GM18909 (cell line): ENCODE measurements around the gene APEH.

ENCODE experiments used
- ATAC-seq: cut with Tn5 transposase; IDR thresholded peaks from one replicate; pipeline ENCODE4 v1.9.1; 2021; ENCODE audit warnings: mild to moderate bottlenecking; ENCODE audit not compliant: unreplicated experiment, poor library complexity

Gene APEH

DNA sequence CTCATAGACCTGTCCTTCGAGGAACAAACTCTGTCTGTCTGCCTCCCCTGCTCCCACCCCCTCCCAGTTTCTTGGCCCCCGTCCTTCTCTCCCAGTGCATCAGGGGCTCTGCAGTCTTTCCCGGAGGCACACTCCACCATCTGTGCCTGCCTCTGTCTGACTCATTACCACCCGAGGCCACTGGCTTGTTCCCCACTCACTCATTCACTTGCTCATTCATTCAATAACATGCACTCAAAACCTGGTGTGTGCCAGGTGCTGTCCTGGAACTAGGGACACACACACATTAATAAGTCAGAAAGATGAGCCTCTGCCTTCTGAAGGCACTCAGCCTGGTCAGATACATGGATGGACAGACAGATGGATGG, 32.9 kb downstream of the APEH start:
- ATAC-seq: no peak

DNA sequence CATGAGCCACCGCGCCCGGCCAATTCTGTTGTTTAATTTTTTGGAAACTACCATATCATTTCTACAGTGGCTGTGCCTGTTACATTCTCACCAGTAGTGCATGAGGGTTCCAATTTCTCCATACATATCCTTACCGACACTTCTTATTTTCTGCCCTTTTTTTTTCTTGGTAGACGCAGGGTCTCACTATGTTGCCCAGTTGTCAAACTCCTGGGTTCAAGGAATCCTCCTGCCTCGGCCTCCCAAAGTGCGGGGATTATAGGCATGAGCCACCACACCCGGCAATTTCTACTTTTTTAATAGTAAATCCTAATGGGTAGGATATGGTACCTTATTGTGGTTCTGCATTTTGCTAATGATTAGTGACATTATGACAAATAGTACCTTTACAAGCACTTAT, 35.7 kb downstream of the APEH start:
- no peak for ATAC-seq

DNA sequence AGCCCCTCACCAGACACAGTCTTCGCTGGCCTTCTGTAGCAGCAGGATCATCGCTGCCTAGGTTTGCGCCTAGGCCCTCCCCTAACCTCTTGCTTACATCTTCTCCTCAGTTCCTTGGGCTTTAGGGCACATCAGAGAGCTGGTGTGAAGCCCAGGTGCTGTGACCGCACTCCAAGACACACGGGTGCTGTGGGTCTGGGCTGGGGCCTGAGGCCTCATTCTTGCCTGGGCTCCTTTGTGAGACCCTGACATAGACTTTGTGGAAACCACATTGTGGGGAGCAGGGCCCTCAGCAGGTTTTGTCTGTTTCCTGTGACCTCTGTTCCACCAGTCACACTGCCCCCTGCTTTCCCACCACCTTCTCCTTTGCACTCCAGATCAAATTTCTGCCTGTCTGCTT, 37.3 kb downstream of the APEH start:
- ATAC-seq: no peak

DNA sequence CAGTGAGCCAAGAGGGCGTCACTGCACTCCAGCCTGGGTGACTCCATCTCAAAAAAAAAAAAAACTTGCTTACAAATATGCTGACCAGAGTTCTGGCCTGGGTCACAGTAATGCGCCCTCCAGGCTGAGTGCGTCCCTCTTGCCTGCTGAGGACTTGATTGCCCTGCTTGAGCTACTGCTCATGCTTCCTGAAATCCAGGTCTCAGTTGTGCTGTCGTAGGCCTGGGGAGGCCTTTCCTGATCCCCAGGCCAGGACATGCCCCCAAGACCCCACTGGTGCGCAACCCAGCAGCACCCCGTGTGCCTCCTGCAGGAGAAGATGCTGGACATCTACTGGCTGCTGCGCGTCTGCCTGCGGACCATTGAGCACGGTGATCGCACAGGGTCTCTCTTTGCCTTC, 38.0 kb downstream of the APEH start:
- ATAC-seq: no peak

DNA sequence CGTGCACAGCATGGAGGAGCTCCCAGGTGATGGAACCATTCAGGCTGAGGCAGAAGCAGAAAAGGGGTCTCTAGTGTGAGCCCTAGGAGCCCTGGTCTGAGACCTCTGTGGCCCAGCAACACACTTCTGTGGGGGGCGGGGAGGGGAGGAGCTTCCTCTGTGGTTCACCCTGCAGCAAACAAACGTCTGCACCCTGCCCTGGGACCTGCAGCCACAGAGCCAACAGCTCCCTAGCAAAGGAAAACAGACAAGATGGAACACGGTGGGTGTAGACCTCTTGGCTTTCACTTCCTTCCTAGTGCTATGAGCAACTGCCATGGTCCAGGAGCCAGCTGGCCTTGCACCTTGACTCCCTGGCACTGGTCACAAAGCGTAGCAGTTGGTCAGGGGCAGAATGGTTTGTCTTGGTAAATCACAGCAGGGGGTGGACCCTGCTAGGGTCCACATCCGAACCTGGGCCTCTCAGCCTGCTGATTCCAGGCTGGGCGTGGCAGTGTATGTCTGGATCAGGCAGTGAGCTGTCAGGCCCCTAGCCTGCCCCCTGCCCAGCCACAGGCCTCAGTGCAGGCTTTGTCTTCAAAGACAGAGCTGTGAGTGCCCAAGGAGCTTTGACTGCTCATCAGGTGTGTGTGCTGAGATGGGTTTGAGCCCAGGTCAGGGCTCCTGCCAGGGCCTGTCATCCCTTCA, 38.6 kb downstream of the APEH start:
- ATAC-seq: no peak

DNA sequence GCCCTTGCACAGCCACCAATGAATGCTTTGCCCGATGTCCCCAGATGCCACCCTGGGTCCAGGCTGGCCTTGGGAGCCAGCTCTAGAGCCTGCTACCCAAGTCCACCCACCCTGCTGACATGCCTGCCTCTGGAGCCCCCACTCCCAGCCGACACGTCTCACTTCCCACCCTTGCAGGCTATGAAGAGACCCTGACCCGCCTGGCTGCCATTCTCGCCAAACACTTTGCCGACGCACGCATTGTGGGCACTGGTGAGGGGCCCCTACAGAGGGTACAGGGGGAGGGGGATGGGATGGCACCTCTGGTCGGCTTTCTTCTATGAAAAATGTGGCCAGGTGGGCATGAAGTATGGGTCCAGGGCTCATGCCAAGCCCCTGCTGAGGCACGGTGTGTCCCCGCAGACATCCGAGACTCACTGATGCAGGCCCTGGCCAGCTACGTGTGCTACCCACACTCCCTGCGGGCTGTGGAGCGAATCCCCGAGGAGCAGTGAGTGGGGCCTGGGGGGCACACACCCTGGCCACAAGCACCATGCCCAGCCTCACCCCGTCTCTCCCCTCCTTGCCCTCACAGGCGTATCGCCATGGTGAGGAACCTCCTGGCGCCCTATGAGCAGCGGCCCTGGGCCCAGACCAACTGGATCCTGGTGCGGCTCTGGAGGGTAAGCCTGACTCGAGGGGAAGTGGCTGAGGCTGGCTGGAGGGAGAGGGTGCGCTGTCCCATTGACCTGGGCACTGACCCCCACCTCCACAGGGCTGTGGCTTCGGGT, 39.4 kb downstream of the APEH start:
- ATAC-seq: no peak

DNA sequence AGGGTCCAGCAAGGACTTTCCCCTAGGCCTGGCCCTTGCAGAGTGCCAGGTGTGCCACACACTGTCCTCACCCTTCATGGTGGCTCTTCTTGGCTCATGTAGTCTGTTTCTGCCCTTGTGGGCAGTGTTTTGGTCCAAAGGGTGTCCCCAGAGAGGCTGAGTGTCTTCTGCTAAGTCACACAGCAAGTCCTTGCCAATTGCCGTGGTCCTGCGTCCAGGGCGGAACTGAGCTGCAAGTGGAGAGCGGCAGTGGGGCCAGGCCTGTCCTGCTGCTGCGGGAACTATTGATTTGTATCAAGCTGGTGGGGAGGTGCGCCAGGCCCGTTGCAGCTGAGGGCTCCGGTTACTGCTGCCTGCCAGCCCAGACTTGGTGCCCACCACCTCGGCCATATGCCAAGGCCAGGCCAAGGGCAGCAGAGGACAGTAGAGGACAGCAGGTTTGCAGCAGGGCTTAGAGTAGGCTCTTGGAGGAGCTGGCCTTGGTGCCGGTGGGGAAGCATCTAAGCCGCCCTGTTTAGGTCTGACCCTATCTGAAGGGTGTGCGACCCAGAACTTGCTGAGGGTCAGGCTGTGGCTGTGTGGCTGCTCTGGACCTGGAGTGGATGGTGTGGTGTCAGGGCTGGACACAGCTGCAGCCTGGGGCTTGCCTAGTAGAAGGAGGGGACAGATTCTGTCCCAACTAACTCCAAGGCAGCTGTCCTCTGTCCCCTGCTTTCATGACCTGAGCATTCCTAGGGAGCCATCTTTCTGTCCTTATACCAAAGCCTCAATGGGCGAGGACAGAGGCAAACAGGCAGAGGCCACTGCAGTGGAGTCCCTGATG, 40.8 kb downstream of the APEH start:
- ATAC-seq: no peak

DNA sequence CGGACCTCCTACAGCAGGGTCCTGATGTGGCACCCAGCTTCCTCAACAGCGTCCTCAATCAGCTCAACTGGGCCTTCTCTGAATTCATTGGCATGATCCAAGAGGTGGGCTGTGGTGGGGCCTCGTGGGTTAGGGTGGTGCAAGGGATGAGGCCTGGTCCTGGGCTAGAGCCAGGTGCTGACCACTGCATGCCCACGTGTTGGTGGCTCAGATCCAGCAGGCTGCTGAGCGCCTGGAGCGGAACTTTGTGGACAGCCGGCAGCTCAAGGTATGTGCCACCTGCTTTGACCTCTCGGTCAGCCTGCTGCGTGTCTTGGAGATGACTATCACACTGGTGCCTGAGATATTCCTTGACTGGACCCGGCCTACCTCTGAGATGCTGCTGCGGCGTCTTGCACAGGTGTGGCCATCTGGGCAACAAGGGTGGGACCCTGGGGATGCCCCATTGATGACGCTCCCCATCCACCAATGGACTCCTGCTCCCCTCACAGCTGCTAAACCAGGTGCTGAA, 41.5 kb downstream of the APEH start:
- no peak for ATAC-seq

DNA sequence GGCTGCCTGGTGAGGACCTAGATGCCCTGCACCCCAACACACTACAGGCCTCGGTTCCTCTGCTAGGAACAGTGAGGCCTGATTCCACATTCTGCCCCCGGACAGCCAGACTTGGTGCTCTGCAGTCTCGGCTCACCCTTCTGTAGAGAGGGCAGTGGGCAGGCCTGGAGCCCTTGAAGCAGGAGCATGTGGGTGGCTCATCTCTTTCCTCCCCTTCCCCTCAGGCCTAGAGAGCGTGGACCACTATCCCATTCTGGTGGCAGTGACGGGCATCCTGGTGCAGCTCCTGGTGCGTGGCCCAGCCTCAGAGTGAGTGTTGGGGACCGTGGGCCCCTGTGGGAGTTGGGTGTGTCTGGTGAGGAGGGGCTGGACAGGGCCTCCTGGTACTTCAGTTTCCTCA, 42.0 kb downstream of the APEH start:
- no peak for ATAC-seq

DNA sequence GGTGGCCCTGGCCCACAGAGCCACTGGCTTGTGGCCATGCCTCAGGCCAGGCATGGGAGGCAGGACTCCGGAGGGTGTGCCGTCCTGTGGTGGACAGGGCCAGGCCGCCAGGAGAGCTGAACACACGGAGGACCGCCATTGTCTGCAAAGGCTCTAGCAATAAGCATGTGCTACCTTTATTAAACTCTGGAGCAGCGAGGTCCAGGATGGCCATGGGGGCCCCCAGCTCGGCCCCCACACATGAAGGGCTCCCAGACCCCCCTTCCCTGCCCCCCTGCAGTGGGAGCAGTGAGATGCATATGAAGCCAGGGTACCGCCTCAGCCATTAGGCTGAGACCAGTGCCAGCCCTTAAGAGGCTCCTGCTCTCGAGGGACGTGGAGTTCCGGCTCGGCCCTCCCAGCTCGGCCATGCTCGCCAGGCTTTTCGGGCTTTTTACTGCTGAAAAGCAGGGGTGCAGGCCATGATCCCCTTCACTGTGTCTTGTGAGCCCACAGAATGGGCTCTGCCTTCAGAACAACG, 42.6 kb downstream of the APEH start:
- no peak for ATAC-seq

DNA sequence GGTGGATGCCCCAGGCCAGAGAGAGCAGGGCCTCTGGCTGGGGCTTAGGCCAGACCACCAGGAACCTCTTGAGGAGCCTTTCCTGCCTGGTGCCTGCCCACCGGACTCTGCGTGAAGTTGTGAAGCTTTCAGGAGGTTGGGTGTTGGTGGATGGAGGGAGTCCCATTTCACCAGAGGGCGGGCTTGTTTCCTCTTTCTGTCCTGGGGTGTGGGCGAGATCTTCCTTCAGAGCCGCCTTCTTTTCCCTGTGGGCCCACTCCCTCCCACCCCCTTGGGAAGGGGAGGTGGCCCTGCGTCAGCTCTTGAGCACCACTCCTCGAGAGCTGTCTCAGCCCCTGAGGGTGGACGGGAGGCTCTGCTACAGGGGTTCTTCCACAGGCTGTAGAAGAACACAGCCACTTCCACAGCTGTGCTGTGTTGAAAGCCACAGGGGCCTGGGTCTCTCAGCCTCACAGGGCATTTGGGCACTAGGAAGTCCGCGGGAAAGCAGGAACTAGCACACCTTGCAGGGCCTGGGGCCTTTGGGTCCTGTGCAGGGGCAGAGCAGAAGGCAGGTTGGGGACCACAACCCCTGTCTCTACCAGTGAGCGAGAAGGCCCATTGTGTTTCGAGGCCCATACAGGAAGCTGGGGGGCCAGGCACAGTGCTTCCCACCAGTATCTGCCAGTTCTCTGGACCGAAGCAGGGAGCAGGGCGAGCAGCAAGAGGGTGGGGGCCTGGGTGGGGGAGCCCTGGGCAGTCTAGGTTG, 43.2 kb downstream of the APEH start:
- no peak for ATAC-seq

DNA sequence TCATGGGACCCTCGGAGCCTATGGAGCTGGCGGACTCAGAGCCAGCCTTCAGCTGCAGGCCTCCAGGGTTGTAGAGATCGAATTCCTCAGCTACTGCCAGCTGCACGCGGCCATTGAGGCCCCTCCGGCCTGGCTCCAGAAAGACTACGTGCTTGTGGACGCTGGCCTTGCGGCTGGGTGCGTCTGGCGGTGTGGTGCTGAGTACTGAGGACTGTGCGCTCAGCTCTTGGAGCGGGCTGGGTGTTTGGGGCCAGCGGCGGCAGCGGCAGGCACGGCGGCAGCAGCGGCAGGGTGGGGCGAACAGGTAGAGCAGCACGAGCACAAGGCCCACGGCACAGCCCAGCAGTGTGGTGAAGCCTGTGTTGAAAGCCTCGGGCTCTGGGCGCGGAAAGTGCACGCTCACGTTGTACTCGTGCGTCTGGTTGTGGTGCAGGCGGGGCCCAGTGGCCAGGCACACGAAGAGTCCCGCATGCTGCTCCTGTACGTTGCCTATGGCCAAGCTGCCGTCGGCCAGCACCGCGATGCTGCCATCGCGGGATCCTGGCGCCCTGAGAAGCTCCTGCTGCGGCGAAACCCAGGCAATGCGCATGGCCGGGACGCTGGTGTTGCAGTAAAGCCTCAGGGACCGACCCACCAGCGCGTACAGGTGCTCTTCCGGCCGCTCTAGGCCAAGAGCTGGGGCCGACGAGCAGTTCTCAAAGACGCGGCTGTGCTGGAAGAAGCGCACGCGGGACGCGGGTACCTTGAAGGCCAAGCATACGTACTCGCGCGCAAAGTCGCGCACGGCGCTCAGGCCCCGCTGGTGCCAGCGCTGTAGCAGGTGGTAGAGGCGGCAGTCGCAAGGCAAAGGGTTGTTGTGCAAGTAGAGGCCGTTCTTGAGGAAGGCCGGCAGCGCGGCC, 44.1 kb downstream of the APEH start:
- ATAC-seq: no peak

DNA sequence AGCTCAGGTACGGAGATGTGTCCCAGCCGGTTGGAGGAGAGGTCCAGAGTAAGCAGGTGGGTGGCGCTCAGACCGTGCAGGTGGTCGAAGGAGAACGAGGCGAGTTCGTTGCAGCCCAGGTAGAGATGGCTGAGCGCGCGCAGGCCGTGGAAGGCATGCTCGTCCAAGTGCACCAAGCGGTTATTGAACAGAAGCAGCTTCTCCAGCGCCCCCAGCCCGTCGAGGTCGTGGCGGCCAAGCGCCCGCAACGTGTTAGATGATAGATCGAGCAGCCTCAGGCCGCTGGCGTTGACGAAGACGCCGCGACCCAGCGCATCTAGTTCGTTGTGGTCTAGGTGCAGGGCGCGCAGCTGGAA, 44.7 kb downstream of the APEH start:
- no peak for ATAC-seq

DNA sequence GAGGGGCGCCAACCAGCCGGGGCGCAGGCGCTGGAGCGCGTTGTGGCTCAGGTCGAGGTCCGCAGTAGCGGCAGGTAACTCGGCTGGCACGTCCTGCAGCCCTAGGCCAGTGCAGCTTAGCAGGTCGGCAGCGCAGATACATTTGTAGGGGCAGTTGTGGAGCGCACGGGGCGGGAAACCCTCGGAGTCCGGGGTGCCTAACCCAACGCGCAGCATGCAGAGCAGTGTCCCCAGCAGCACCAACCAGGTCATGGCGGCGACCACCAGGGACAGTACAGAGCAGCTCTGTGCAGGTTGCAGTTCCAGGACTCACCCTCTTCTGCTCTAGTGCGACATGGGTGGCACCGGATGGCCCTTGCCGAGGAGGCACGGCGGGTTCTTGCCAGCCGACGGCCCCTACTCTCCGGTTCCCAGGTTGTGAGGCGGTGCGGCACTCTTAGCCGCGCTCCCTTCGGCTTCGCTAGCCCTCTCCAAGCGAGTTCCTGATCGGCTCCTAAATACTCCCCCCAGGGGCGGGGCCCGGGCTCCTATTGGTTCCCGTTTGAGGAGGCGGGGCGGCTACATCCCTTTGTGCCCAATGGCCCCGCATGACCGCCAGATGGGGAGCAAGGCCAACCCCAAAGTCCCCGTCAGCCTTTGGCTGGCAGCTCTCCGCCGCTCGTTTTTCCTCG, 45.2 kb downstream of the APEH start, which contains the start of gene AMIGO3:
AMIGO3 (minus strand) TSS at position 471 of the 671 bp plus-strand sequence; CDS start at position 252, 219 bp downstream.
- ATAC-seq: peak; percentile 49

DNA sequence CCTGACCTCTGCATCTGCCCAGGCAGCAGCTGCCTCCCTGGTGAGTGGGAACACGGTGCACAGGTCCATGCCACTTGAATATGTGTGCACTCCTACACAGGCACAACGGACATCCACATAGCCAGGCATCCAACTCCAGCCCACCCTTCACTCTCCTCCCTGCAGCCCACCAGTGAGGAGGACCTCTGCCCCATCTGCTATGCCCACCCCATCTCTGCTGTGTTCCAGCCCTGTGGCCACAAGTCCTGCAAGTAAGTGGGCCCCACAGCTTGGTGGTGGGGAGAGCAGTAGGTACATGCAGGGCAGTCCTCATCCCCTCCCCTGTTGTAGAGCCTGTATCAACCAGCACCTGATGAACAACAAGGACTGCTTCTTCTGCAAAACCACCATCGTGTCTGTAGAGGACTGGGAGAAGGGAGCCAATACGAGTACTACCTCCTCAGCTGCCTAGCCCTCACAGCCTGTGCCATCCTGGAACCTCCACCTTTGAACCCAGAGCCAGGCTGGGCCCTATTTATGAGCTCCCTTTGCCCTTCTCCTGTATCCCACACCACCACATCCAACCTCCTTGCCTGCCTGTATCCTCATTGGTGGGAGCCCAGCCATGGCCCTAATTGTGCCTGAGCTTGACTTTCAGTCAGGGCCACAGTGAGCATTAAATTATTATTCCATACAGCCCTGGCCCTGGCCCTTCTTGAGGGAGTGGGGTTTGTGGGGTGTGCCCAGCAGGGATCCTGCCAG, 46.9 kb downstream of the APEH start:
- ATAC-seq: no peak

DNA sequence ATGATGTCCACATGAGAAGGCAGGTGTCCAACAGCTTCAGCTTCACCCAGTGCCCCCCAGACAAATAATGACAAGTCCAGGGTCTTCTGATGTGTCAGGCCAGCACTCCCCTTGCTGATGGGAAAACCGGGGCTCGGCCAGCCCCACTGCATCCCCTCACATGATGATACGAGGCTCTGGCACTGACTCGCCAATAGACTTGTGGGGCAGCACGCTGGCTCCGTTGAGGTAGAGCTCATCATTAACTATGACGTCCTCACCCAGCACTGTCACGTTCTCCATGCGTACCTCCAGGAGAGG, 47.4 kb downstream of the APEH start:
- no peak for ATAC-seq

DNA sequence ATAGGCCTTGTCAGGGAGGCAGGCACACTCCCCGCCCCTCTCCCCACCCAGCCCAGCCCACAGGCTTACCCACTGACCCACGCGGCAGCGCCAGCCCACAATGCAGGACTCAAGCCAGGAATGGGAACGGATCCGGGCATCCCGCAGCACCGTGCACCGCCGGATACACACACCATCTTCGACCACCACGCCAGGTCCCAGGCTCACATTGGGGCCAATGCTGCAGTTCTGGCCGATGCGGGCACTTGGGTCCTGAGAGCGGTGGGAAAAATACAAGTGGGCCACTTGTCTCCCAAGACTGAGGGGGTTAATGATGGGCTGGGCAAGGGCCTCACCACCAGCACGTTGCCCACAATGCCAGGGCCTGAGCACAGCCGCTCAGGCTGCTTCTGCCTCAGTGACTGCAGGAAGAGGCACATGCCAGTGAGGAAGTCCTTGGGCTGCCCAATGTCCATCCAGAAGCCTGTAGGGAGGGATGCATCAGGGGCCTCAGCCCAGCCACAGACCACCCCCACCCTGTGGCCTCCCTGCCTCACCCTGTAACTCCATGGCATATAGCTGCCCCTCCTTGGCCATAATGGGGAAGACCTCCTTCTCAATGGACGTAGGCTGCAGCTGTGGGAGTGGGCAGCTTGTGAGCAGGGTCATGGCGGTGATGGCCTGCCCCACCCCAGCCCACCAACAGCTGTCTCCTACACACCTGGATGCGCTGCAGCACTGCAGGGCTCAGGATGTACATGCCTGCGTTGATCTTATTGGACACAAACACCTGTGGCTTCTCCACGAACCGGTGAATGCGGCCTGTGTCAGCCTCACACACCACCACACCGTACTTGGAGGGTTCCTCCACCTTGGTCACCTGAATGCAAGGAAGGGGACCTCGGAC, 48.0 kb downstream of the APEH start:
- ATAC-seq: no peak
